HG03039 (cell line): Measurements from ENCODE around the gene WNT5B.

Source experiments
- ATAC-seq: cut with Tn5 transposase; IDR thresholded peaks from one replicate; pipeline ENCODE4 v1.9.1; 2021; ENCODE audit warnings: mild to moderate bottlenecking, moderate library complexity; ENCODE audit not compliant: unreplicated experiment

WNT5B gene

GRCh38 chr12:1647285-1647669 is 18.2 kb downstream of the WNT5B start:
- no peak for ATAC-seq

GRCh38 chr12:1650260-1650977 is 21.4 kb downstream of the WNT5B start:
- ATAC-seq: no peak

- ATAC-seq: no peak
Measured at GRCh38 chr12:1650978-1651361, 21.9 kb downstream of the WNT5B start.

GRCh38 chr12:1651946-1652345 is 22.9 kb downstream of the WNT5B start:
- no peak for ATAC-seq

- ATAC-seq: no peak
Measured at GRCh38 chr12:1655225-1655788, 26.3 kb downstream of the WNT5B start.

- no peak for ATAC-seq
Measured at GRCh38 chr12:1656902-1657301, 27.9 kb downstream of the WNT5B start.

GRCh38 chr12:1657688-1658087 is 28.7 kb downstream of the WNT5B start:
- ATAC-seq: no peak

GRCh38 chr12:1660304-1661187 is 31.5 kb downstream of the WNT5B start:
- no peak for ATAC-seq

- ATAC-seq: no peak
Measured at GRCh38 chr12:1661553-1662335, 32.7 kb downstream of the WNT5B start.

GRCh38 chr12:1662761-1663439 is 33.9 kb downstream of the WNT5B start:
- ATAC-seq: no peak

GRCh38 chr12:1663440-1664132 is 34.6 kb downstream of the WNT5B start:
- ATAC-seq: no peak

- ATAC-seq: no peak
Measured at GRCh38 chr12:1665366-1665765, 36.3 kb downstream of the WNT5B start.

GRCh38 chr12:1666215-1666614 is 37.2 kb downstream of the WNT5B start:
- no peak for ATAC-seq

- ATAC-seq: no peak
Measured at GRCh38 chr12:1666685-1667162, 37.7 kb downstream of the WNT5B start.

- no peak for ATAC-seq
Measured at GRCh38 chr12:1668833-1669543, 40.0 kb downstream of the WNT5B start.

- ATAC-seq: no peak
Measured at GRCh38 chr12:1670358-1671268, 41.6 kb downstream of the WNT5B start.

GRCh38 chr12:1676043-1676442 is 47.0 kb downstream of the WNT5B start:
- ATAC-seq: no peak

GRCh38 chr12:1680804-1681492 is 51.9 kb downstream of the WNT5B start:
- ATAC-seq: no peak
